Measurements from ENCODE around the gene CDC42. TPM values are rescaled to one million over a fixed set of nuclear protein-coding genes. Genes with fewer than 3 reads are reported as not detected.

CDC42 gene
- total and polyA plus RNA-seq, 2 of the 13 experiments (the other 11 are each of a cell fraction or from before 2014, with no cell fraction given): 138 to 237 TPM

- TF ChIP-seq FOXO1 (CRISPR knock-in tag; IDR thresholded peaks at IDR 0.05): no peak
- no peak for TF ChIP-seq ZNF407 (CRISPR knock-in tag; IDR thresholded peaks at IDR 0.05; ENCODE audit: not compliant biosample characterization)
- no peak for TF ChIP-seq ZNF670 (CRISPR knock-in tag; IDR thresholded peaks at IDR 0.05; ENCODE audit: borderline replicate concordance)
- TF ChIP-seq WIZ (CRISPR knock-in tag; IDR thresholded peaks at IDR 0.05): no peak
- TF ChIP-seq ZNF225 (CRISPR knock-in tag; IDR thresholded peaks at IDR 0.05): peak; percentile 57
- peak; percentile 89 for TF ChIP-seq GABPA (IDR thresholded peaks at IDR 0.05; ENCODE audit: low read depth, low read length)
- peak; percentile 99 for TF ChIP-seq GABPA (CRISPR knock-in tag; IDR thresholded peaks at IDR 0.05; ENCODE audit: low read depth)
- no peak for TF ChIP-seq SMAD9 (CRISPR knock-in tag; IDR thresholded peaks at IDR 0.05)
- no peak for TF ChIP-seq ZNF513 (CRISPR knock-in tag; conservative IDR thresholded peaks at IDR 0.05)
- TF ChIP-seq IKZF5 (CRISPR knock-in tag; IDR thresholded peaks at IDR 0.05): peak; percentile 27
- no peak for TF ChIP-seq NFATC3 (CRISPR knock-in tag; IDR thresholded peaks at IDR 0.05)
- 0 out of 2 replicates have a peak, but pooled peaks have one; percentile 73 for TF ChIP-seq MAF1 (CRISPR knock-in tag; IDR thresholded peaks at IDR 0.05; ENCODE audit: borderline replicate concordance)
- peak; percentile 37; the same call in 1 of the 2 replicates for TF ChIP-seq HMGXB3 (CRISPR knock-in tag; IDR thresholded peaks at IDR 0.05; ENCODE audit: borderline replicate concordance)
These were observed 26.9 kb upstream of the CDC42 start (continued) for GRCh38 chr1:22025368-22026155.

All from HepG2 (cell line).